Measurements from ENCODE around the gene AGBL2.
"Not testable (repeated sequence)": the region's sequence is repeated elsewhere in the genome, so short reads cannot be mapped to it uniquely, and the experiment has no call there.

The AGBL2 gene

GRCh38 chr11:47649276-47649675, 65.9 kb downstream of the AGBL2 start:
- DNase-seq (ENCODE audit: extremely low spot score) = no peak
- ChIA-PET CTCF (no interaction called here), POLR2A (no interaction called here)
- no peak for TF ChIP-seq PKNOX1 (IDR thresholded peaks at IDR 0.05)
- TF ChIP-seq ZNF384 (IDR thresholded peaks at IDR 0.05) = no peak
- TF ChIP-seq ARNT (IDR thresholded peaks at IDR 0.05) = no peak
- TF ChIP-seq NFRKB (IDR thresholded peaks at IDR 0.05) = no peak
- no peak for TF ChIP-seq L3MBTL2 (conservative IDR thresholded peaks at IDR 0.05)
- no peak for TF ChIP-seq SUZ12 (IDR thresholded peaks at IDR 0.05)

GRCh38 chr11:47646019-47646418, 69.2 kb downstream of the AGBL2 start:
- no peak for TF ChIP-seq ELF4 (IDR thresholded peaks at IDR 0.05)
- TF ChIP-seq ZNF384 (IDR thresholded peaks at IDR 0.05) = no peak
- TF ChIP-seq HDGF (IDR thresholded peaks at IDR 0.05; ENCODE audit: borderline replicate concordance) = no peak
- no peak for TF ChIP-seq SP1 (IDR thresholded peaks at IDR 0.05)
- no peak for TF ChIP-seq PKNOX1 (IDR thresholded peaks at IDR 0.05)
- no peak for TF ChIP-seq BHLHE40 (IDR thresholded peaks at IDR 0.05; ENCODE audit: borderline replicate concordance)
- no peak for TF ChIP-seq SUZ12 (IDR thresholded peaks at IDR 0.05)
- no peak for TF ChIP-seq CTBP1 (IDR thresholded peaks at IDR 0.05; ENCODE audit: borderline replicate concordance)
- no peak for TF ChIP-seq TARDBP (IDR thresholded peaks at IDR 0.05)
- TF ChIP-seq FOXM1 (IDR thresholded peaks at IDR 0.05; ENCODE audit: borderline replicate concordance) = no peak
- no peak for TF ChIP-seq ARNT (IDR thresholded peaks at IDR 0.05)
- no peak for TF ChIP-seq NFRKB (IDR thresholded peaks at IDR 0.05)
- no peak for TF ChIP-seq FOXA1 (IDR thresholded peaks at IDR 0.05)
- TF ChIP-seq LEF1 (IDR thresholded peaks at IDR 0.05; ENCODE audit: borderline replicate concordance) = no peak
- no peak for TF ChIP-seq FOXK2 (IDR thresholded peaks at IDR 0.05)
- TF ChIP-seq L3MBTL2 (conservative IDR thresholded peaks at IDR 0.05) = no peak
- ChIA-PET POLR2A (no interaction called here), CTCF (no interaction called here)
- no peak for DNase-seq (ENCODE audit: extremely low spot score)

GRCh38 chr11:47645500-47645899, 69.7 kb downstream of the AGBL2 start:
- CTCF ChIA-PET = no interaction called here
- TF ChIP-seq FOXM1 (IDR thresholded peaks at IDR 0.05; ENCODE audit: borderline replicate concordance) (no peak), NFRKB (IDR thresholded peaks at IDR 0.05) (no peak), ARNT (IDR thresholded peaks at IDR 0.05) (no peak), PKNOX1 (IDR thresholded peaks at IDR 0.05) (no peak), FOXK2 (IDR thresholded peaks at IDR 0.05) (no peak), ELF4 (IDR thresholded peaks at IDR 0.05) (no peak), SUZ12 (IDR thresholded peaks at IDR 0.05) (no peak), L3MBTL2 (conservative IDR thresholded peaks at IDR 0.05) (no peak), ZNF384 (IDR thresholded peaks at IDR 0.05) (no peak), SP1 (IDR thresholded peaks at IDR 0.05) (no peak), CTBP1 (IDR thresholded peaks at IDR 0.05; ENCODE audit: borderline replicate concordance) (no peak), FOXA1 (IDR thresholded peaks at IDR 0.05) (no peak), LEF1 (IDR thresholded peaks at IDR 0.05; ENCODE audit: borderline replicate concordance) (no peak)

GRCh38 chr11:47642099-47642855, 72.9 kb downstream of the AGBL2 start, which contains the start of gene MTCH2:
TSS of gene MTCH2 (minus strand) at chr11:47642559. CDS start at chr11:47642465, 94 bp downstream.
- DNase-seq (ENCODE audit: extremely low spot score) = peak; percentile 98
- ChIA-PET POLR2A (no interaction called here), CTCF (no interaction called here)
- TF ChIP-seq FOXK2 (IDR thresholded peaks at IDR 0.05) = no peak
- TF ChIP-seq SUZ12 (IDR thresholded peaks at IDR 0.05) = no peak
- no peak for TF ChIP-seq SP1 (IDR thresholded peaks at IDR 0.05)
- TF ChIP-seq ELF4 (IDR thresholded peaks at IDR 0.05) = no peak
- TF ChIP-seq NFRKB (IDR thresholded peaks at IDR 0.05) = no peak
- TF ChIP-seq BHLHE40 (IDR thresholded peaks at IDR 0.05; ENCODE audit: borderline replicate concordance) = no peak
- no peak for TF ChIP-seq TARDBP (IDR thresholded peaks at IDR 0.05)
- no peak for TF ChIP-seq PKNOX1 (IDR thresholded peaks at IDR 0.05)
- TF ChIP-seq LEF1 (IDR thresholded peaks at IDR 0.05; ENCODE audit: borderline replicate concordance) = no peak
- 0 out of 2 replicates have a peak, but pooled peaks have one; percentile 3 for TF ChIP-seq ARNT (IDR thresholded peaks at IDR 0.05)
- no peak for TF ChIP-seq FOXM1 (IDR thresholded peaks at IDR 0.05; ENCODE audit: borderline replicate concordance)
- no peak for TF ChIP-seq FOXA1 (IDR thresholded peaks at IDR 0.05)
- TF ChIP-seq L3MBTL2 (conservative IDR thresholded peaks at IDR 0.05) = peak; percentile 83
- no peak for TF ChIP-seq CTBP1 (IDR thresholded peaks at IDR 0.05; ENCODE audit: borderline replicate concordance)
- TF ChIP-seq HDGF (IDR thresholded peaks at IDR 0.05; ENCODE audit: borderline replicate concordance) = no peak
- TF ChIP-seq ZNF384 (IDR thresholded peaks at IDR 0.05) = no peak

More at GRCh38 chr11:47645500-47645899, 69.7 kb downstream of the AGBL2 start:
- POLR2A ChIA-PET = no interaction called here
- DNase-seq (ENCODE audit: extremely low spot score) = no peak

GRCh38 chr11:47641600-47642098, 73.5 kb downstream of the AGBL2 start:
- TF ChIP-seq PKNOX1 (IDR thresholded peaks at IDR 0.05) (no peak), SP1 (IDR thresholded peaks at IDR 0.05) (no peak), HDGF (IDR thresholded peaks at IDR 0.05; ENCODE audit: borderline replicate concordance) (no peak), FOXA1 (IDR thresholded peaks at IDR 0.05) (no peak), L3MBTL2 (conservative IDR thresholded peaks at IDR 0.05) (no peak), CTBP1 (IDR thresholded peaks at IDR 0.05; ENCODE audit: borderline replicate concordance) (no peak), ARNT (IDR thresholded peaks at IDR 0.05) (no peak), ZNF384 (IDR thresholded peaks at IDR 0.05) (no peak), FOXM1 (IDR thresholded peaks at IDR 0.05; ENCODE audit: borderline replicate concordance) (no peak)
- no peak for DNase-seq (ENCODE audit: extremely low spot score)
- POLR2A ChIA-PET = no interaction called here
- CTCF ChIA-PET = no interaction called here

GRCh38 chr11:47640506-47640905, 74.7 kb downstream of the AGBL2 start:
- POLR2A ChIA-PET; DNase-seq (ENCODE audit: extremely low spot score); CTCF ChIA-PET: not testable (repeated sequence)

GRCh38 chr11:47636331-47636730, 78.8 kb downstream of the AGBL2 start:
- CTCF ChIA-PET; POLR2A ChIA-PET; DNase-seq (ENCODE audit: extremely low spot score): not testable (repeated sequence)

Measured in HEK293T (cell line).